ENCODE results near the gene FGD3.

GRCh38 chr9:92989561-92989960, 42.2 kb downstream of the FGD3 start:
- TF ChIP-seq CTCF (conservative IDR thresholded peaks at IDR 0.05; ENCODE audit: low read depth, low read length) (no peak), EZH2 (IDR thresholded peaks at IDR 0.05; ENCODE audit: borderline replicate concordance, low read depth, low read length, poor library complexity, severe bottlenecking) (no peak)

Data from A673 (cell line).